Muscle layer of duodenum (tissue), 2 donors: ENCODE data around the gene C16orf96.

Source experiments
- H3K27ac ChIP-seq: one replicate; pipeline ENCODE4 v1.7.0; 2013; ENCODE audit warnings: mild to moderate bottlenecking, low read length
- H3K27me3 ChIP-seq: one replicate; pipeline ENCODE4 v1.7.0; 2013; ENCODE audit warnings: low read depth, mild to moderate bottlenecking, control low read depth, low read length
- H3K36me3 ChIP-seq, 2 donors: one replicate each; pipeline ENCODE4 v1.7.0; 2013; ENCODE audit warnings: low read length in 2 of 2, control low read depth in 1 of 2, mild to moderate bottlenecking in 1 of 2; ENCODE audit not compliant: insufficient read depth in 2 of 2, control insufficient read depth in 1 of 2
- H3K4me1 ChIP-seq, 2 donors: one replicate each; pipeline ENCODE4 v1.7.0; 2013; ENCODE audit warnings: low read length in 2 of 2, mild to moderate bottlenecking in 2 of 2, control low read depth in 1 of 2, moderate library complexity in 1 of 2; ENCODE audit not compliant: insufficient read depth in 2 of 2, control insufficient read depth in 1 of 2
- H3K4me3 ChIP-seq, 2 donors: one replicate each; pipeline ENCODE4 v1.7.0; 2013; ENCODE audit warnings: low read length in 2 of 2, low read depth in 1 of 2, mild to moderate bottlenecking in 1 of 2
- H3K9me3 ChIP-seq, 2 donors: one replicate each; pipeline ENCODE4 v1.7.0; 2013; ENCODE audit warnings: low read length in 2 of 2, control low read depth in 1 of 2, mild to moderate bottlenecking in 1 of 2; ENCODE audit not compliant: control insufficient read depth in 1 of 2
- donor health status: healthy.

The C16orf96 gene

DNA sequence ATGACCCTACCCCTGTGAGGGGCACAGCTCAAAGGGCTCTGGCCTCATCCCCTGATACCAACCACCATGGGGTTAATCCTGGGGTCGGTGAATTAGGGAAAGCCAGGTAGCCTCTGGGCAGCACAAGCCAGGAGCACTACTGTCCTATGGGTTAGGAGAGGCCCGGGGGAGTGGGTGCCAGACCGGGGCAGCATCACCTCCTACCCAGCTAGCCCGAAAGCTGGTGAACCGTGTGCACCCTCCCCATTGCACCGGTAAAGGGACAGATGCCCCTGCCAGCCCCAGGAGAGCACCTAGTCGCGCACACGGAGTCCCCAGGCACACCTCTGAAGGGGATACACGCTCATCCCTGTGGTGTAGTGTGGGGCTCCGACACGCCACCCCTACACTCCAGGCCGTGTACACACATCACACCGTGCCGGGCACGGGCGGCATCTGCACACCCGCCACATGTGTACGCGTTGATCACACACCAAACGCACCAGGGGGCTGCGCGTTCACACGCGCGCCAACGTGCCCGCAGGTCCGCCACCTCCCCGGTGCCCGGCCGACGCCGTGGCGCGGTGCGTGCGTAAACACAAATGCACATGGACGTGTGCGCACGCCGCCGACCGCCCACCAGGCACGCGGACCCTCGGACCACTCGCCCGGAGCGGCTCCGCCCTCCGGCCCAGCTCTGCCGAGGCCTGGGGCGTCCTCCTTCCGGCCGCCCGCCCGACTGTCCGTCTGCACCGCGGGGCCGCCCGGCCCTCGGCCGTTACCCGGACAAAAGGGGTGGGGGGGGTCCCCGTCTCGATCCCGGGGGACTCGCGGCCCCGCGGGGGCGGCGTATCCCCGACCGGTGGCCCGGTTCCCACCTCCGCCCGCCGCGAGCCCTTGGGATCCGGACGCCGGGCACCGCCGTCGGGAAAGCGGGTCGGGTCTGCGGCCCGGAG, 57.8 kb downstream of the C16orf96 start:
- peak overlapping the region; percentile 65 for H3K27ac ChIP-seq
- peaks cover 5 to 48% of the 10 kb centered on the region in 2 donors for H3K4me1 ChIP-seq
- H3K27me3 ChIP-seq: no peaks in the 10 kb centered on the region
- peaks cover 0 to 9% of the 10 kb centered on the region in 2 donors for H3K36me3 ChIP-seq
- peak overlapping the region; percentile 74 to 78 for H3K4me3 ChIP-seq
- H3K9me3 ChIP-seq: no peaks in the 10 kb centered on the region

DNA sequence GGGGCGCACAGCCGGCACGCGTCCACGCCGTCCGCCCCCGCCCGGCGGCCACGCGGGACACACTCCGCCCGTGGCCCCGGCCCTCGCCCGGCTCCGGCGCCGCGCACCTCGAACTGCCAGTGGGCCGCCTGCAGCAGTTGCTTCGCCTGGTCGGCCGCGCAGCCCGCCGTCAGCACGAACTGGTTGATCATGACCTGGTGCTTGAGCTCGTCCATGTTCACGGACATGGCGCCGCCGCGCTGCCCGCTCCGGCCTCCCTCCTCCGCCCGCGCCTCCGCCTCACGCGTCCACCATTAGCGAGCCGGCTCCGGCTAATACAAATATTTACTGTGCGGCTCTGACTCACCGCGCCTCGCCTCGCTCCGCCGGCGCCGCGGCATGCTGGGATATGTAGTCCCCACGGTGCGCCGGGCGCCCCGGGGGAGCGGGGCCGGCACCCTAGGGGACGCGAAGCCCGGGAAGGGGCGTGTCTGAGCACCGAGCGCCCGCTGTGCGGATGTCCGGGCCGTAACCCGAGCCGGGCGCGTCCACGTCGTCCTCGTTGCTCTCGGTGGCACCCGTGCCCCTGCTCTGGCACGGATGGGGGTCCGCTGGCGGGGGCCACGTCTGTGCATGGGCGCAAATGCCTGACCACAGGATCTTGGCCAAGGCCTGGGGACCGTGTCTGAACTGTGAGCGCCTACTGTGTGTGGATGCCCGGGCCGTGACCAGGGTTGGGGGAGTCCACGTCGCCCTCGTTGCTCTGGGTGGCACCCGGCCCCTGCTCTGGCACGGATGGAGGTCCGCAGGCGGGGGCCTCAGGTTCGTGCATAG, 58.6 kb downstream of the C16orf96 start, which contains the start of gene UBALD1:
Gene UBALD1, minus strand, starts transcription at position 318 of the 813 bp plus-strand sequence. Its CDS starts 91 bp downstream, at position 227.
- Histone ChIP-seq H3K4me3 (peak within 1 kb of the TSS; percentile 74 to 78), H3K27ac (peak within 1 kb of the TSS; percentile 80), H3K9me3 (no peaks in the 10 kb centered on the region), H3K36me3 (no peaks in the 10 kb centered on the region), H3K27me3 (no peaks in the 10 kb centered on the region), H3K4me1 (peaks cover 5 to 48% of the 10 kb centered on the region in 2 donors)

DNA sequence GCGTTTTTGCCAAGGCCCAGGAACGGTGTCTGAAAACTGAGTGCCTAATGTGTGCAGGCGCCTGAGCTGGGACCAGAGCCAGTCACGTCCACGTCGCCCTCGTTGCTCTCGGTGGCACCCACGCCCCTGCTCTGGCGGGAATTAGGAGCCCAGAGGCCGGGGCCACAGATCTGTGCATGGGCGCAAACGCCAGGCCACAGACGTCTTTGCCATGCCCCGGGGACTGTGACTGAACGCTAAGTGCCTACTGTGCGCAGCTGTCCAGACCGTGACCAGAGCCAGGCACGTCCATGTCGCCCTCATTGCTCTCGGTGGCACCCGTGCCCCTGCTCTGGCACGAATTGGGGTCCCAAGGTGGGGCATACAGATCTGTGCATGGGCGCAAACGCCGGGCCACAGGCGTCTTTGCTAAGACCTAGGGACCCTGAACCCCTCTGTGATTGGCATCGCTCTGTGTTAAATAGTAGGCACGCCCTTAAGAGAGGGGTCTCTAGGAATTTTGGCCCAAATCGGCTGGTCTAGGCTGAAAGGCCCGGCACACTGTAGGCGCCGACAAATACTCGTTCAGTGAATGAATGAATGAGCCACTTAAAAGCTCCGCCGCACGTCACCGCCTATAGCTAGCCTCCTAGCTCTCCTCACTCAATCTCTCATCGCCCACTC, 59.4 kb downstream of the C16orf96 start:
- Histone ChIP-seq H3K27me3 (no peaks in the 10 kb centered on the region), H3K4me3 (peak overlapping the region; percentile 53 to 78), H3K27ac (peak overlapping the region; percentile 80), H3K36me3 (no peaks in the 10 kb centered on the region), H3K9me3 (no peaks in the 10 kb centered on the region), H3K4me1 (peaks cover 5 to 48% of the 10 kb centered on the region in 2 donors)

DNA sequence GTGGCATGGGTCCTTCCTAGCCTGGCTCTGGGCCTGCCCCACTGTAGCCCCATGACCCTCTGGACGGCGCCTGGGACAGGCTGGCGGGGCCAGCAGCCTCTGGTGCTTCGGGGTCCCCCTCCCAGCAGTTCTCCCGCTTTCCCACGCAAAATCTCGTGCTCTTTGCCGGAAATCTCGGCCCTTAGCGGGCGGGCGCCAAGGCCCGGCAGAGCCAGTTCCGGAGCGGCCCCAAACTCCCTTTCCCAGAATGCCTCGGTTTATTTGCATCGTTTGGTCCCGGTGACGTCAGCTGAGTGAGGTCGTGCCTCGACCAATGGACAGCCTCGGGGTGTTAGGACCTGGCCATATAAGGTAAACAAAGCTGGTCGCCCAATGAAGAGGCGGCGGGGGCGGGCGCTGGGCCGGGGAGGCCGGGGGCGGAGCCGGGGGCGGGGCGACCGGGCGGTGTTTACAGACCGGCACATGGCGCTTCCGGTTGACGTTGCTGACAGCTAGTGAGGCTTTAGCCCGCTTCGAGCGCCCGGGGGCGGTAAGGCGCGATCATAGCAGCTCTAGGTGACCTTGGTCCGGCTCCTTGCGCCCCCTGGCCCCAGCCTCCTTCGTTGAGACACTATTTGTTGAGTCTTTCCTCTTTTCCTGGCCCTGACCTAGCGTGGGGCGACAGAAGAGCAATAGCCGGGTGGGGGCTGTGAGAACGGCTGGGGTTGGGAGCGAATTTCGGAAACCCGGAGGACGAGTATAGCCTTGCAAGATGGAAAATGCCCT, 60.1 kb downstream of the C16orf96 start:
- no peaks in the 10 kb centered on the region for H3K27me3 ChIP-seq
- peak overlapping the region; percentile 98 for H3K27ac ChIP-seq
- no peaks in the 10 kb centered on the region for H3K9me3 ChIP-seq
- peak overlapping the region; percentile 68 to 78 for H3K4me3 ChIP-seq
- peaks cover 5 to 47% of the 10 kb centered on the region in 2 donors for H3K4me1 ChIP-seq
- no peaks in the 10 kb centered on the region for H3K36me3 ChIP-seq

DNA sequence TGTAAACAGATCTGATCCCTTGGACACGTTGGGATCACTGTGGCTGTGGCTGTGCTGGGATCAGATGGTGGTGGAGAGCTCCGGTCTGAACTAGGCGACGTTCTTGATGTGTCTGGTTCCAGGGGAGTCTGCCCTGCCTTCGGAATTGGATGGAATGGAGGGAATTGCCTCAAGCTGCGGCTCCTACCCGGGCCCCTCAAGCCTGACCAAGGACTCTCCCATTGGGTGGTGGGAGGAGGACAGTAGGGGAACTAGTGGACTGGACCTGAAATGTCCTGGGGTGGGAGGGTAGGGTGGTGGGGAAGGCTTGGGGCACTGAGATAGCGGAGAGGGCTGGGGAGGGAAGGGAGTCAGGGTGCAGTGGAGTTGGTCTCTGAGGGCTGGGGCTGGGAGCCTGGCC, 61.7 kb downstream of the C16orf96 start:
- no peaks in the 10 kb centered on the region for H3K27me3 ChIP-seq
- H3K9me3 ChIP-seq: no peaks in the 10 kb centered on the region
- no peak overlapping the region for H3K27ac ChIP-seq
- H3K4me1 ChIP-seq: peaks cover 5 to 32% of the 10 kb centered on the region in 2 donors
- no peaks in the 10 kb centered on the region for H3K36me3 ChIP-seq
- H3K4me3 ChIP-seq: no peak overlapping the region

DNA sequence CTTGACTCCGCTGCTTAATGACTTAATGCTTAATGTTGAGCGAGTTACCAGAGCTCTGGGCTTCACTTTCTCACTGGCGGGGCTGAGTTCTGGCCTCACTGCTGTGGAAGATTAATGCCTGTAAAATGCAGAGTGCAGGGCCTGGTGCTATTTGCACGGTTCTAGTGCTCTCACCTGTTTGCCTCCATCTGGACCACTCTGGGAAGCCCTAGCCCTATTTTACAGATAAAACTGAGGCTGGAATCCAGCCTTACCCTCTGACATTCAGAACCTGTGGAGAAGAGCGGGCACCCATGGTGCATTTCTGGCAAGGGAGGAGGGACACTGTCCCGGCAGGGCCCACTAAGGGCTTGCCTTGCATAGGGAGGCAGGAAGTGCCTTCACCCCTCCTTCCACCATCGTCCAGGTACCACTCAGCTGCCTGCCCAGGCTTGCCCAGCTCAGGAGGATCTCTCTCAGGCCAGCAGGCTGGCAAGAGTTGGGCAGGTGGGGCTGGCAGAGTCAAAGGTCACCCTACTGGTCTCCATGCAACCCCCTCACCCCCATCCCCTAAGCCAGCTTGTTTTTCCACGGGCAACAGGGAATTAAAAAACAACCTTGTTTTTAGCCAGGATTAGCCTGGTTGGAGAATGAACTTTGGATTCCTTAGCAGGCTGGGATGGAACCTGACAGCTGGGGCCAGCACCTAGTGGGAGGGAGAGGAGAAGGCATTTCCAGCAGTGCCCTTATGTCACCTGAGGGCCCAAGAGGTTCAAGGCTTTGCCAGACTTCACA, 62.7 kb downstream of the C16orf96 start:
- Histone ChIP-seq H3K27ac (no peak overlapping the region), H3K4me3 (no peak overlapping the region), H3K4me1 (peaks cover 5 to 27% of the 10 kb centered on the region in 2 donors), H3K9me3 (no peaks in the 10 kb centered on the region), H3K27me3 (no peaks in the 10 kb centered on the region), H3K36me3 (no peaks in the 10 kb centered on the region)

DNA sequence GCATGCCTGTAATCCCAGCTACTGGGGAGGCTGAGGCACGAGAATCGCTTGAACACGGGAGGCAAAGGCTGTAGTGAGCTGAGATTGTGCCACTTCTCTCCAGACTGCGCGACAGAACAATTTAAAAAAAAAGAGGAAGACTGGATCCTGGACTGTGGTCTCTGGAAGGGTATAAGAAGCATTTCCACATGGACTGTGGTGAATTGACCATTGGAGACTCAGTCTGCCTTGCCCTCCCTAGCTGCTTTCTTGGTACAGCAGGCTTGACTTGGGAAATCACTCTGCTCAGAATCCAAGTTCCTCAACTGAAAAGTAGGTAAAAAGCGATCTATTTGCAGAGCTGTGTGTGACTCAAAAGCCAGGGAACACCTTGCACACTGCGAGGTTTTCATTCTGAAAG, 67.5 kb downstream of the C16orf96 start:
- peaks cover 0 to 3% of the 10 kb centered on the region in 2 donors for H3K36me3 ChIP-seq
- peak overlapping the region; percentile 97 for H3K27ac ChIP-seq
- H3K27me3 ChIP-seq: no peaks in the 10 kb centered on the region
- H3K9me3 ChIP-seq: no peaks in the 10 kb centered on the region
- no peak overlapping the region for H3K4me3 ChIP-seq
- H3K4me1 ChIP-seq: peaks cover 0 to 22% of the 10 kb centered on the region in 2 donors

DNA sequence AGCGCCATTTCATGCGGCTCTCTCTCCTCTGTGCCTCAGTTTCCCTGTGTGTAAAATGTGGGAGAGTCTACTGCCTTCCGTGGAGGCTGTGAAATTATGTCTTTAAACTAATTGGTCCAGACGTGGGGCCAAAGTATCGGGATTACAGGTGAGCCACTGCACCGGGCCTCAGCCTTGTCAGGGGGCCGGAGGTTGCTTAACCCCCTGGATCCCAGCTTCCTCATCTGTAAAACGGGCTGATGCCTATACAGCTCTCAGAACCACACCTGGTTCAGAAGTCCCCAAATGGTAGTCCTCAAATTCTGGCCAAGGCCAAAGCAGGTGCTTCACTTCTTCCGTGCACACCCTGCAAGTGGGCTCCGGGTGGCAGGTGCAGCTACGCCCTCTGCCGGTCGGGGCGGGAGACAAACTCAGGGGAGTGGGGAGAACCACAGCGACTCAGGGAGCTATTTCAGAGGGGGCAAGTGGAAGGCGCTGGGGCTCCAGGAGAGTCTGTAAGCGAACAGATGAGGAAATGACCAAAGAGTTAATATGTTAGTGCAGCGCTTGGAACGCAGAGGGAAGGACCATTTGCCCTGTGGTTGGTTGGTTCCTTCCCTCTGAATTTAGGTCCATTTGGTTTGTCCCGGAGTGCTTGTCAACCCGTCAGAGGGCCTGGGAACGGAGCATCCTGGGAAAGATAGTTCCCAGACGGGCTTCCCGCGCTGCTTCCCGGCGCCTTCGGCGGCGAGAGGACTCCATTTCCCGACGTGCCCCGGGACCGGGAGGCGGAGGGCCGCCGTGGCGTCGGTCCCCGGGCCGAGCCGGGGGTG, 68.1 kb downstream of the C16orf96 start, which contains the start of gene MGRN1:
Gene MGRN1, plus strand, starts transcription at position 812 of the 812 bp plus-strand sequence. CDS start 135 bp downstream, outside the sequence.
- peaks cover 0 to 24% of the 10 kb centered on the region in 2 donors for H3K4me1 ChIP-seq
- no peaks in the 10 kb centered on the region for H3K27me3 ChIP-seq
- H3K9me3 ChIP-seq: no peaks in the 10 kb centered on the region
- peak within 1 kb of the TSS; percentile 79 to 98 for H3K4me3 ChIP-seq
- H3K36me3 ChIP-seq: peaks cover 0 to 3% of the 10 kb centered on the region in 2 donors
- peak within 1 kb of the TSS; percentile 97 for H3K27ac ChIP-seq

DNA sequence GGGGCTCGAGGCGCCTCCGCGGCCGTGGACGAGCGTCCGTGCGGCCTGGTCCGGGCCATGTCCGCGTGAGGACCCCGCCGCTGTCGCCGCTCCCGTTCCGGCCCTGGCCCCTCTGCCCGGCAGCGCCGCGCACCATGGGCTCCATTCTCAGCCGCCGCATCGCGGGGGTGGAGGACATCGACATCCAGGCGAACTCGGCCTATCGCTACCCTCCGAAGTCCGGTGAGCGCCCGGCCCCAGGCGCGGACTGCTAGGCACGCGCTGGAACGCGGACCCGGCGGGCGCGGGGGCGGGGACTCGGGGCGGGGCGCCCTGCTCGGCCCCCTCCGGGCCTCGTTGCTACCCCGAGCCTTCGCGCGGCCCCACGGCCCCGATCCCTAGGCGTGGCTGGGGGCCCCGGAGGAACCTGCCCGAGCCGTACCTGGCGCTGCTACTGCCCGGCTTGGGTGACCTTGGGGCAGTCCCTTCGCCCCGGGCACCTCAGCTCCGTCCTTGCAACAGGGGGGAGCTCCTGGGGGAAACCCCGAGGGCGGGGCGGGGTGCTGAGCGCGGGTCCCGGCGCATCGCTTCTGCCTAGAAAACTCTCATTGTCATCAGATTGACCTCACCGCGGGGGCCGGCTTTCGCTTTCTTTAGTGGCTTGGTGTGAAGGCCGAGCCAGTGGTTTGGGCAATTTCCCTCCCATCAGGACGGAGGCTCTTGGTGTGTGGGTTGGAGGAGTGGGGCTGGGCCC, 68.9 kb downstream of the C16orf96 start:
- Histone ChIP-seq H3K27ac (peak overlapping the region; percentile 87), H3K9me3 (no peaks in the 10 kb centered on the region), H3K4me1 (peaks cover 0 to 24% of the 10 kb centered on the region in 2 donors), H3K27me3 (no peaks in the 10 kb centered on the region), H3K36me3 (peaks cover 0 to 3% of the 10 kb centered on the region in 2 donors), H3K4me3 (peak overlapping the region; percentile 79 to 98)
